Effector memory CD4-positive, alpha-beta T cell (primary cell): ENCODE measurements around the gene EXOC5.
"Not testable (repeated sequence)": the region's sequence is repeated elsewhere in the genome, so short reads cannot be mapped to it uniquely, and the experiment has no call there.

ENCODE experiments used
- DNase-seq, 3 donors: peaks; one replicate each; pipeline ENCODE4 v3.0.0-alpha.2; 2020
- H3K27ac ChIP-seq: 2 replicates; pipeline ENCODE4 v1.7.0; 2013; ENCODE audit warnings: mild to moderate bottlenecking, low read length, moderate library complexity; ENCODE audit not compliant: insufficient read depth, poor library complexity, severe bottlenecking
- H3K27me3 ChIP-seq: replicated peaks from 2 replicates; pipeline ENCODE4 v1.7.0; 2013; ENCODE audit warnings: mild to moderate bottlenecking, low read length; ENCODE audit not compliant: insufficient read depth, control insufficient read depth, poor library complexity, severe bottlenecking
- H3K36me3 ChIP-seq: 2 replicates; pipeline ENCODE4 v1.7.0; 2013; ENCODE audit warnings: mild to moderate bottlenecking, low read length, moderate library complexity; ENCODE audit not compliant: control insufficient read depth, insufficient read depth
- H3K4me1 ChIP-seq: 2 replicates; pipeline ENCODE4 v1.7.0; 2013; ENCODE audit warnings: low read length, mild to moderate bottlenecking; ENCODE audit not compliant: control insufficient read depth, insufficient read depth, poor library complexity, severe bottlenecking
- H3K4me3 ChIP-seq: 2 replicates; pipeline ENCODE4 v1.7.0; 2013; ENCODE audit warnings: low read length, low read depth, mild to moderate bottlenecking; ENCODE audit not compliant: insufficient read depth, poor library complexity, severe bottlenecking
- H3K9me3 ChIP-seq: 2 replicates; pipeline ENCODE4 v1.7.0; 2013; ENCODE audit warnings: mild to moderate bottlenecking, low read length, moderate library complexity; ENCODE audit not compliant: control insufficient read depth

Gene EXOC5

DNA sequence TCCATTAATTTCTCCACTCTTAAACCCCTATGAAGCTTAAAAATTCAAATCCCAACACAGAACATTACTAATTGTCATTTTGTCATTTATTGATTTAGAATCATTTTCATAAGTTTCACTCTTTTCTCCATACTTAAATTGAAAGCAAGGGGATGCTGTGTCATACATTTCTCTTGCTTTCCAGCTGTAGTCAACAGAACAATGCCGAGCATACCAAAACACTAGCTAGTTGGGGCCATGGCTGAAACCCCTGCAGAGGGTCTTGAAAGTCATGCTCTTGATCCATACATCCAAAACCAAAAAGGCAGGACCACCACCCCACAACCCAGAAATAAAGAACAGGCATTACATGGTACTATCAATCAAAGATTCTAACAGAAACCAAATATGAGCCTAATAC lies 9.0 kb downstream of the EXOC5 start:
- no peak for DNase-seq
- H3K4me3 ChIP-seq, result no peak overlapping the region
- no peaks in the 10 kb centered on the region for H3K27me3 ChIP-seq
- no peaks in the 10 kb centered on the region for H3K9me3 ChIP-seq
- H3K27ac ChIP-seq, result no peak overlapping the region
- H3K4me1 ChIP-seq, result no peaks in the 10 kb centered on the region
- H3K36me3 ChIP-seq, result no peaks in the 10 kb centered on the region

DNA sequence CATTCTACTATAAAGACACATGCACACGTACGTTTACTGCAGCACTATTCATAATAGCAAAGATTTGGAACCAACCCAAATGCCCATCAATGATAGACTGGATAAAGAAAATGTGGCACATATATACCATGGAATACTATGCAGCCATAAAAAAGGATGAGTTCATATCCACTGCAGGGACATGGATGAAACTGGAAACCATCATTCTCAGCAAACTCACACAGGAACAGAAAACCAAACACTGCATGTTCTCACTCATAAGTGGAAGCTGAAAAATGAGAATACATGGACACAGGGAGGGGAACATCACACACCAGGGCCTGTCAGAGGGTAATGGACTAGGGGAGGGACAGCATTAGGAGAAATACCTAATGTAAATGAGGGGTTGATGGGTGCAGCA lies 10.5 kb downstream of the EXOC5 start:
- H3K4me1 ChIP-seq, H3K36me3 ChIP-seq, H3K4me3 ChIP-seq, H3K27ac ChIP-seq, H3K9me3 ChIP-seq, H3K27me3 ChIP-seq, DNase-seq: not testable (repeated sequence)

DNA sequence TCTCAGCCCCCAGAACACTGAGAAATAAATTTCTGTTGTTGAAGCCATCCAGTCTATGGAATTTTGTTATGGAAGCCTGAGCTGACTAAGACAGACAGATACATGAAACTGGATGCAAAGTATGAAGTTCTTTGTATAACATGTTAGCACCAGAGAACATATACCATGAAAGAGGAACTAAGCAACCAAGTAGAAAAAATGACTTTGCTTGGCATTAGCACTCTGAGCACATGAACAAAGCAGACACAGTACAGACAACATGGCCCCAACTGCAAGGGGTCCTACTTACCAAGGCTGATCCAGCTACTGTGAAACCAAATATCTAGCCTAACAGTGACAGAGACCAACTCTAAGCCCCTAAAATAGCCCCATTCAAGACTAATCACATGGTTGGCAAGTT lies 13.8 kb downstream of the EXOC5 start:
- Histone ChIP-seq H3K9me3 (no peaks in the 10 kb centered on the region), H3K27me3 (no peaks in the 10 kb centered on the region), H3K4me3 (no peak overlapping the region), H3K4me1 (no peaks in the 10 kb centered on the region), H3K27ac (no peak overlapping the region), H3K36me3 (no peaks in the 10 kb centered on the region)
- DNase-seq, result no peak

DNA sequence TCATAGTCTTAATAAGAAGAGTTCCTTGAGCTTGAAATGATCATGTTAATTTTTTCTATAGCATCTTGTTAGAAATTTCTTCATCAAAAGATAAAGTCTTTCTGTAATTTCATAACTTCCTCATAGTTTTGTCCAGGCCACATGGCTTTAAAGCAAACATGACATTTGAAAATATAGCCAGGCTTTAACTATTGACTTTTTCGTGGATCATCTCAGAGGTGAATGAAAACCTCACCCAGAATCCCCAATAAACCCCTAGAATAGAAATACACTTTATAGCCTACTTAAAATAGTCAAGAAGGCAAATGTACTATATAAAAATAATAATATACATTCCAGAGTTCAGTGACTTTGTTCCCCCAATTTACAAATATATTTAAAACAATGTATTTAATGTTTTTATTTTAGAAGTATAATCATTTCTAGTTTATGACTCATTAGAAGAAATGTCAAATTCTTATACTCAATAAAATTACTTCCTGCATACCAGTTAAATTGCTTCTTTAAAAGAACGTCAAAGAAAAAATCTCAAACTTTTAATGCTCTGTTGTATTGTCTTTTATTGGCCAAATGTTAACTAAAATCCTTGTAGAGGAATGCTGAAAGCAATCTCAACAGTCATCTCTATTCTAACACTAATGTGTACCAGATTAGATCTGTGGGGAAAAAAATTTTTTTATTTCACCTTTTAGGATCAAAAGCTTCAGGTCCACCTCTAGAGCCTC lies 21.6 kb downstream of the EXOC5 start:
- DNase-seq, result no peak
- Histone ChIP-seq H3K27ac (no peak overlapping the region), H3K27me3 (no peaks in the 10 kb centered on the region), H3K4me3 (no peak overlapping the region), H3K36me3 (peaks cover 2% of the 10 kb centered on the region), H3K4me1 (no peaks in the 10 kb centered on the region), H3K9me3 (no peaks in the 10 kb centered on the region)

DNA sequence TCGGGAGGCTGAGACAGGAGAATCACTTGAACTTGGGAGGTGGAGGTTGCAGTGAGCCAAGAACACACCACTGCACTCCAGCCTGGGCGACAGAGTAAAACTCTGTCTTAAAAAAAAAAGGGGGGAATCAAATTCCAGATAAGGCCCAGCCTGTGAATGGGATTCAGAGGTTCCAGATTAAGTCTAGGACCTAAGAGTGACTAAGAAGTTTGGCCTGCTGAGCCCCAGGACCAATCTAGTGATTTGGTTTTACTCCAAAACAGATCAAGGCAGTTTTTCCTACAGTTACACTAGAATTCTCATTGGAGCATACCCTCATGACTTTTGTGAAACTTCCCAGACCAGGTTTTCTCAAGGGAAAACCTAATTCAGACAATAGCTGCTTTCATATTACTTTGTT lies 22.8 kb downstream of the EXOC5 start:
- Histone ChIP-seq H3K27ac (no peak overlapping the region), H3K9me3 (no peaks in the 10 kb centered on the region), H3K4me1 (no peaks in the 10 kb centered on the region), H3K4me3 (no peak overlapping the region), H3K27me3 (no peaks in the 10 kb centered on the region), H3K36me3 (peaks cover 9% of the 10 kb centered on the region)
- no peak for DNase-seq

DNA sequence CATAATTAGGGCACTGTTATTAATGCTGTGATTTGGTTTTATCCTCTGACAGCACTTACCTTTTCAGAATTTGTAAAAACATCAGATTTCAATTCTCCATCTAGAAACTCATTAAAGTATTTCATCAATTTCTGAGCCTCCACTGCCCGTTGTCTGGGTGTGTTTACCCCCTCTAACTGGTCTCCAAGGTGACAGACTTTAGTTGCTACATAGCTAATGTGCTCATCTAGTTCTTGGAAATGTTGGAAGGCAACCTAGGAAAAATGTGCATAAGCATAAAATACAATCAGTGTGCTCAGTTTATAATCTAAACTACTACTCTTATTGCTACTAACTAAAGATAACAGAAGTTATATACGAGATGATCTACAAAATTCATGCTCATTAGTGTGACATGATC lies 24.6 kb downstream of the EXOC5 start:
- no peaks in the 10 kb centered on the region for H3K4me1 ChIP-seq
- H3K4me3 ChIP-seq, result no peak overlapping the region
- no peak overlapping the region for H3K27ac ChIP-seq
- no peaks in the 10 kb centered on the region for H3K27me3 ChIP-seq
- DNase-seq, result no peak
- no peaks in the 10 kb centered on the region for H3K9me3 ChIP-seq
- peaks cover 9% of the 10 kb centered on the region for H3K36me3 ChIP-seq

DNA sequence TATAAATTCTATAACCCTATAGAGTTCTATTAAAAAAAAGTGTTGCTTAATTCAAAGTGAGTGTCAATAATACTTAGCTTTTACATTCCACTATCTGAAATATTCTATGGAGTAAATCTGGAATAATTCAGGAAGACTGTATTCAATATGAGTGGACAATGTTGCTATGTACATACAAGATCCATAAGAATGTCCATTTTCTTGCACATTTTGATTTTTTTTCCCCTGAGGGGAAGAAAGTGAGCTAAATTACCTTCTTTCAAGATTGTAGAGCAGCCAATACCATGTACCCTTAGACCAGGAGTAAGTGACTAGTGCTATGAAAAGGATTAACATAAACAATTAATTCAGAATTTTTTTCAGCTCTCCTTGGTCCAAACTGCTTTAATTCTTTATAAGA lies 25.4 kb downstream of the EXOC5 start:
- H3K4me3 ChIP-seq, result no peak overlapping the region
- DNase-seq, result no peak
- H3K4me1 ChIP-seq, result no peaks in the 10 kb centered on the region
- no peaks in the 10 kb centered on the region for H3K27me3 ChIP-seq
- H3K36me3 ChIP-seq, result peaks cover 9% of the 10 kb centered on the region
- no peaks in the 10 kb centered on the region for H3K9me3 ChIP-seq
- H3K27ac ChIP-seq, result no peak overlapping the region

DNA sequence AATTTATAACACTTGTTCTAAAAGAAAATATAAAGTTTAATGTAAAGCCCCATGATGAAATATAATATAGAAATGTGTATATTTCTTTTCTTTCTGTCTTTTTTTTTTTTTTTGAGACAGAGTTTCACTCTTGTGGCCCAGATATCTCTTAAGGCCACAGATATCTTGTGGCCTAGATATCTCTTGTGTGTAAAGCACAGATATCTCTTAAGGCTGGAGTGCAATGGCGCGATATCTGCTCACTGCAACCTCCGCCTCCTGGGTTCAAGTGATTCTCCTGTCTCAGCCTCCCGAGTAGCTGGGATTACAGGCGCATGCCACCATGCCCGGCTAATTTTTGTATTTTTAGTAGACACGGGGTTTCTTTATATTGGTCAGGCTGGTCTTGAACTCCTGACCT lies 28.6 kb downstream of the EXOC5 start:
- not testable (repeated sequence) for H3K4me3 ChIP-seq, H3K27ac ChIP-seq, H3K9me3 ChIP-seq, DNase-seq, H3K27me3 ChIP-seq, H3K4me1 ChIP-seq
- H3K36me3 ChIP-seq, result peaks cover 14% of the 10 kb centered on the region

DNA sequence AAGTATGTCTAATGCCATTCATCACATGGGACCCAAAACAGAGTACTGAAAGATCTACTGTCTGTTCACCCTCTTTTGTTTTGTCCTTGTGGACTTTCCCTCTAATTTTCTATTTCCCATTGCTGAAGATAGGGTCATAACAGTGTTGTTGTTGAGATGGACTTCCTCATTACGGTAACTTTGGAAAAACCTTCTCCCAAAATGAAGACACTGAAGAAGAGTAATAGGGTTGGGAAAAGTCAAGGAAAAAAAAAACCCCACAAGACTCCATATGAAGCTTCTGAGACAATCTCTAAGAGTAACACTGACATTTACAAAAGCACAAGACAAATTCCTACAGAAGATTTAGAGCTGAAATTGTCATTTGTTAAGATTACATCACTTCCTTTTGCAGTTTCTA lies 36.7 kb downstream of the EXOC5 start:
- no peak overlapping the region for H3K4me3 ChIP-seq
- no peaks in the 10 kb centered on the region for H3K27me3 ChIP-seq
- no peak for DNase-seq
- H3K9me3 ChIP-seq, result no peaks in the 10 kb centered on the region
- no peak overlapping the region for H3K27ac ChIP-seq
- no peaks in the 10 kb centered on the region for H3K4me1 ChIP-seq
- peaks cover 12% of the 10 kb centered on the region for H3K36me3 ChIP-seq

DNA sequence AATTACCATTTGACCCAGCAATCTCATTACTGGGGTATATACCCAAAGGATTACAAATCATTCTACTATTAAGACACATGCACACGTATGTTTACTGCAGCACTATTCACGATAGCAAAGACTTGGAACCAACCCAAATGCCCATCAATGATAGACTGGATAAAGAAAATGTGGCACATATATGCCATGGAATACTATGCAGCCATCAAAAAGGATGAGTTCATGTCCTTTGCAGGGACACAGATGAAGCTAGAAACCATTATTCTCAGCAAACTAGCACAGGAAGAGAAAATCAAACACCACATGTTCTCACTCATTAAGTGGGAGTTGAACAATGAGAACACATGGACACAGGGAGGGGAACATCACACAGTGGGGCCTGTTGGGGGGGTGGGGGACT lies 40.4 kb downstream of the EXOC5 start:
- H3K9me3 ChIP-seq, H3K27me3 ChIP-seq, DNase-seq, H3K27ac ChIP-seq, H3K4me1 ChIP-seq, H3K4me3 ChIP-seq: not testable (repeated sequence)
- H3K36me3 ChIP-seq, result peaks cover 13% of the 10 kb centered on the region
